DND-41 (cell line): Measurements from ENCODE around the gene FOXK1.

Experiments
- CTCF ChIP-seq: IDR thresholded peaks from 2 replicates; pipeline ENCODE4 v1.5.1; 2012; ENCODE audit warnings: borderline replicate concordance, low read length, moderate library complexity, mild to moderate bottlenecking; ENCODE audit not compliant: poor library complexity, severe bottlenecking; ENCODE audit errors: extremely low read depth
- EZH2 ChIP-seq: IDR thresholded peaks from 3 replicates; pipeline ENCODE4 v1.6.1; 2012; ENCODE audit warnings: borderline replicate concordance, low read depth, mild to moderate bottlenecking, moderate library complexity, low read length, inconsistent platforms; ENCODE audit not compliant: severe bottlenecking

GRCh38 chr7:4681886-4682620 lies at the start of gene FOXK1:
- no peak for TF ChIP-seq CTCF
- TF ChIP-seq EZH2 = no peak
